ENCODE results near the gene CORIN. TPM values are rescaled to one million over a fixed set of nuclear protein-coding genes. Genes with fewer than 3 reads are reported as not detected.

Gene CORIN
- total and polyA plus RNA-seq, 4 donors: 0.02 to 0.23 (median 0.15) TPM

GRCh38 chr4:47750788-47751187 lies 87.1 kb downstream of the CORIN start:
- Histone ChIP-seq H3K27me3 (ENCODE audit: control insufficient read depth in 4 of 4, insufficient read depth in 4 of 4, low read length in 3 of 4) (no peaks in the 10 kb centered on the region), H3K9ac (ENCODE audit: low read depth in 1 of 2, low read length in 2 of 2) (no peak overlapping the region), H3K27ac (ENCODE audit: low read depth in 1 of 2, low read length in 2 of 2) (no peak overlapping the region), H3K4me1 (ENCODE audit: control insufficient read depth in 4 of 4, insufficient read depth in 4 of 4, low read length in 3 of 4) (no peaks in the 10 kb centered on the region), H3K36me3 (ENCODE audit: control insufficient read depth in 4 of 4, insufficient read depth in 3 of 4, low read depth in 1 of 4, low read length in 3 of 4) (no peaks in the 10 kb centered on the region), H3K4me3 (ENCODE audit: low read depth in 1 of 3, low read length in 3 of 3) (no peak overlapping the region), H3K9me3 (ENCODE audit: control insufficient read depth in 4 of 4, low read length in 3 of 4) (no peaks in the 10 kb centered on the region)
- no peak for DNase-seq (ENCODE audit: low spot score)
- WGBS: 84% methylated on average over 2 of the region's 2 CpGs
- TF ChIP-seq HNF4G (IDR thresholded peaks at IDR 0.05) (no peak), ATF3 (IDR thresholded peaks at IDR 0.05) (no peak), CTCF (IDR thresholded peaks at IDR 0.05; ENCODE audit: low read depth, low read length, missing input control) (no peak), GABPA (IDR thresholded peaks at IDR 0.05 in 1 of 2, conservative IDR thresholded peaks at IDR 0.05 in 1 of 2) (no peak), ZBTB33 (IDR thresholded peaks at IDR 0.05) (no peak)

GRCh38 chr4:47749858-47750257 lies 88.0 kb downstream of the CORIN start:
- Histone ChIP-seq H3K4me1 (ENCODE audit: control insufficient read depth in 4 of 4, insufficient read depth in 4 of 4, low read length in 3 of 4) (no peaks in the 10 kb centered on the region), H3K9me3 (ENCODE audit: control insufficient read depth in 4 of 4, low read length in 3 of 4) (no peaks in the 10 kb centered on the region), H3K4me3 (ENCODE audit: low read depth in 1 of 3, low read length in 3 of 3) (no peak overlapping the region), H3K9ac (ENCODE audit: low read depth in 1 of 2, low read length in 2 of 2) (no peak overlapping the region), H3K36me3 (ENCODE audit: control insufficient read depth in 4 of 4, insufficient read depth in 3 of 4, low read depth in 1 of 4, low read length in 3 of 4) (no peaks in the 10 kb centered on the region), H3K27me3 (ENCODE audit: control insufficient read depth in 4 of 4, insufficient read depth in 4 of 4, low read length in 3 of 4) (no peaks in the 10 kb centered on the region), H3K27ac (ENCODE audit: low read depth in 1 of 2, low read length in 2 of 2) (no peak overlapping the region)
- no peak for DNase-seq (ENCODE audit: low spot score)
- TF ChIP-seq TAF1 (conservative IDR thresholded peaks at IDR 0.05): no peak
- no peak for TF ChIP-seq NR2F2 (IDR thresholded peaks at IDR 0.05)
- TF ChIP-seq GABPA (IDR thresholded peaks at IDR 0.05 in 1 of 2, conservative IDR thresholded peaks at IDR 0.05 in 1 of 2): no peak
- no peak for TF ChIP-seq RAD21 (IDR thresholded peaks at IDR 0.05)
- no peak for TF ChIP-seq HNF4A (conservative IDR thresholded peaks at IDR 0.05)
- TF ChIP-seq MAX (IDR thresholded peaks at IDR 0.05): no peak
- TF ChIP-seq SP1 (IDR thresholded peaks at IDR 0.05): no peak
- TF ChIP-seq JUND (IDR thresholded peaks at IDR 0.05): no peak
- no peak for TF ChIP-seq CTCF (IDR thresholded peaks at IDR 0.05; ENCODE audit: low read depth, low read length, missing input control)
- TF ChIP-seq FOXA2 (IDR thresholded peaks at IDR 0.05): no peak
- 86% methylated on average over 4 of the region's 4 CpGs for WGBS
